PC-9 (cell line): ENCODE measurements around the gene ADORA3. TPM values are rescaled to one million over a fixed set of nuclear protein-coding genes. Genes with fewer than 3 reads are reported as not detected.

Source experiments
- BruUV-seq: library from RNA; stranded (reverse); fragments of 400-500 nt; replicated peaks from 2 replicates; lab custom pipeline; 2021; lab: Mats Ljungman, UMichigan
- CTCF ChIA-PET: fragments of 300-600 bp; sonication (Branson Sonifier 250); formaldehyde crosslinking; loops from one replicate; lab custom pipeline; 2022; ENCODE audit warnings: antibody characterized with exemption; lab: Charles Lee
- POLR2A ChIA-PET: fragments of 300-600 bp; sonication (Branson Sonifier 250); formaldehyde crosslinking; loops from one replicate; lab custom pipeline; 2022; ENCODE audit warnings: antibody characterized with exemption; ENCODE audit not compliant: unreplicated experiment; lab: Charles Lee
- DNase-seq, 2 experiments: peaks; one replicate each; pipeline versions ENCODE4 v3.0.0 to v3.0.0-alpha.2; 2015 to 2022; ENCODE audit warnings: mixed read lengths in 1 of 2
- H2AFZ ChIP-seq: fragments of 200-600 bp; sonication (generic); 2 replicates; pipeline ENCODE4 v1.8.1; 2017; ENCODE audit warnings: antibody characterized with exemption
- H3F3A ChIP-seq: fragments of 200-600 bp; sonication (generic); 2 replicates; pipeline ENCODE4 v1.8.1; 2017; ENCODE audit warnings: antibody characterized with exemption, mild to moderate bottlenecking, low read depth; ENCODE audit not compliant: insufficient read depth
- H3K27ac ChIP-seq: fragments of 200-600 bp; sonication (generic); 2 replicates; pipeline ENCODE4 v1.6.1; 2016; ENCODE audit warnings: mixed run types
- H3K27me3 ChIP-seq: fragments of 200-600 bp; sonication (generic); 2 replicates; pipeline ENCODE4 v1.6.1; 2016; ENCODE audit warnings: low read depth, mixed run types; ENCODE audit not compliant: insufficient read depth
- H3K36me3 ChIP-seq: fragments of 200-600 bp; sonication (generic); 2 replicates; pipeline ENCODE4 v1.6.1; 2016; ENCODE audit warnings: low read depth, mixed run types
- H3K4me1 ChIP-seq: fragments of 200-600 bp; sonication (generic); replicated peaks from 2 replicates; pipeline ENCODE4 v1.6.1; 2016; ENCODE audit warnings: mixed run types; ENCODE audit not compliant: insufficient read depth
- H3K4me2 ChIP-seq: fragments of 200-600 bp; sonication (generic); 2 replicates; pipeline ENCODE4 v1.6.1; 2017; ENCODE audit warnings: mixed run types
- H3K4me3 ChIP-seq: fragments of 200-600 bp; sonication (generic); 2 replicates; pipeline ENCODE4 v1.6.1; 2016; ENCODE audit warnings: mixed run types
- H3K79me2 ChIP-seq: fragments of 200-600 bp; sonication (generic); 2 replicates; pipeline ENCODE4 v1.6.1; 2017; ENCODE audit warnings: low read depth, mixed run types
- H3K9me2 ChIP-seq: fragments of 200-600 bp; sonication (generic); 2 replicates; pipeline ENCODE4 v1.8.1; 2017; ENCODE audit warnings: mild to moderate bottlenecking; ENCODE audit not compliant: insufficient read depth
- H3K9me3 ChIP-seq: fragments of 200-600 bp; sonication (generic); 2 replicates; pipeline ENCODE4 v1.8.1; 2016; ENCODE audit warnings: low read depth; ENCODE audit not compliant: insufficient read depth
- H4K20me1 ChIP-seq: fragments of 200-600 bp; sonication (generic); 2 replicates; pipeline ENCODE4 v1.8.1; 2017; ENCODE audit not compliant: insufficient read depth
- CTCF ChIP-seq: fragments of 200-600 bp; sonication (generic); conservative IDR thresholded peaks from 2 replicates; pipeline ENCODE4 v1.6.1; 2017; ENCODE audit warnings: mixed run types, antibody characterized with exemption, mild to moderate bottlenecking, moderate library complexity
- EZH2 ChIP-seq: fragments of 200-600 bp; sonication (generic); IDR thresholded peaks from 2 replicates; pipeline ENCODE4 v1.8.0; 2017; ENCODE audit warnings: antibody characterized with exemption, low read depth
- intact Hi-C: fragments of 100-400 bp; cut with micrococcal nuclease; formaldehyde crosslinking; loops from one replicate; pipeline ENCODE4 v1.10.0; 2022; ENCODE audit not compliant: unreplicated experiment
- total RNA-seq: library from RNA; stranded (reverse); gene quantifications from 2 replicates; pipeline ENCODE4 v1.2.3, GENCODE V29; 2021

Gene ADORA3
- total RNA-seq, 1 experiment from 2014 or later = not detected

- no peak for TF ChIP-seq CTCF
- TF ChIP-seq EZH2 = no peak
- H3K4me2 ChIP-seq = no peak overlapping the region
- H4K20me1 ChIP-seq = no peaks in the 10 kb centered on the region
- BruUV-seq = no TSS peak
- peaks cover 26% of the 10 kb centered on the region for H3K4me1 ChIP-seq
- H3K79me2 ChIP-seq = no peaks in the 10 kb centered on the region
- DNase-seq = no peak
- peaks cover 20% of the 10 kb centered on the region for H3F3A ChIP-seq
- ChIA-PET CTCF (no interaction called here), POLR2A (no interaction called here)
- H3K9me2 ChIP-seq = no peaks in the 10 kb centered on the region
- no peaks in the 10 kb centered on the region for H3K36me3 ChIP-seq
- H3K4me3 ChIP-seq = no peak overlapping the region
- H3K27ac ChIP-seq = no peak overlapping the region
- H3K27me3 ChIP-seq = no peaks in the 10 kb centered on the region
- no peak overlapping the region for H2AFZ ChIP-seq
- H3K9me3 ChIP-seq = no peaks in the 10 kb centered on the region
- intact Hi-C loops = loop anchor here (5.0 kb wide), 1 partner anchor 37 kb away; no protein-coding TSS in a partner anchor
These were observed 2.2 kb upstream of the ADORA3 start for GRCh38 chr1:111505641-111506119.

- no peak overlapping the region for H3K27ac ChIP-seq
- H3K36me3 ChIP-seq = no peaks in the 10 kb centered on the region
- H3K79me2 ChIP-seq = no peaks in the 10 kb centered on the region
- H2AFZ ChIP-seq = no peak overlapping the region
- intact Hi-C loops = no loop called here
- no peaks in the 10 kb centered on the region for H3K9me2 ChIP-seq
- DNase-seq = no peak
- no peak overlapping the region for H3K4me2 ChIP-seq
- H4K20me1 ChIP-seq = no peaks in the 10 kb centered on the region
- H3K9me3 ChIP-seq = no peaks in the 10 kb centered on the region
- ChIA-PET POLR2A (no interaction called here), CTCF (interaction anchor here (0.6 kb wide), 1 partner anchor 38 kb away, joined by 3 read pairs; no protein-coding TSS in a partner anchor)
- no TSS peak for BruUV-seq
- peaks cover 20% of the 10 kb centered on the region for H3F3A ChIP-seq
- TF ChIP-seq EZH2 (no peak), CTCF (no peak)
- peaks cover 9% of the 10 kb centered on the region; the same call in 1 of the 2 replicates for H3K27me3 ChIP-seq
- peaks cover 26% of the 10 kb centered on the region for H3K4me1 ChIP-seq
- no peak overlapping the region for H3K4me3 ChIP-seq
These were observed 664 bp upstream of the ADORA3 start for GRCh38 chr1:111504097-111504496.

DNA sequence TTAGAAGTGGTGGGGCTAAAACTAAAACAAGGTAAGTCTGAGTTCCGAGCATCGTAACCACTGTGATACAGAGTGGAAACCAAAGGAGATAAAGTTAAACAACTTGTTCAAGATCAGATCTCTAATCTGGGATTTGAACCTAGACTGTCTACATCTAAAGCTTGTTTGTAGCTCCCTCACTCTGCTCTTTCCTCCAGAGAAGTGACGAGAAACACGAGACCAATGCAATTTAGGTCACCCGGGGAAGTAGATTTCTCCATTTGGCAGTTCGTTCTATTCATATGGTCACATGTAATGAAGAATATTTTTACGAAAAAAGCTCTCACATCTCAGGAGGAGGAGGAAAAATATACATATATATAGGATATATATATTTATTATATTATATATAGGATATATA is 1.8 kb downstream of the ADORA3 start:
- no peak overlapping the region for H3K27ac ChIP-seq
- H3K4me1 ChIP-seq = peaks cover 6% of the 10 kb centered on the region
- POLR2A ChIA-PET = no interaction called here
- no peaks in the 10 kb centered on the region for H3K9me2 ChIP-seq
- intact Hi-C loops = no loop called here
- H3K36me3 ChIP-seq = no peaks in the 10 kb centered on the region
- no peak overlapping the region for H2AFZ ChIP-seq
- H3K4me2 ChIP-seq = no peak overlapping the region
- BruUV-seq = no TSS peak
- H3K4me3 ChIP-seq = no peak overlapping the region
- no peaks in the 10 kb centered on the region for H3K9me3 ChIP-seq
- H4K20me1 ChIP-seq = no peaks in the 10 kb centered on the region
- H3K79me2 ChIP-seq = no peaks in the 10 kb centered on the region
- no peak for DNase-seq
- H3K27me3 ChIP-seq = peaks cover 11% of the 10 kb centered on the region; the same call in 1 of the 2 replicates
- CTCF ChIA-PET = no interaction called here
- TF ChIP-seq EZH2 (no peak), CTCF (no peak)
- peaks cover 6% of the 10 kb centered on the region; the same call in 1 of the 2 replicates for H3F3A ChIP-seq
